HepG2 (cell line): Measurements from ENCODE around the gene TPPP2. TPM values are rescaled to one million over a fixed set of nuclear protein-coding genes. Genes with fewer than 3 reads are reported as not detected.
A peak's percentile ranks its signal among the peaks of the same experiment; 100 is the strongest.

Experiments
- DNMT3B ChIP-seq: conservative IDR thresholded peaks from 2 replicates; pipeline ENCODE4 v1.6.1; 2016; ENCODE audit warnings: missing biosample characterization, control low read depth
- FOSL2 ChIP-seq: sonication (generic); formaldehyde crosslinking; IDR thresholded peaks from 2 replicates; pipeline ENCODE4 v1.4.0; 2020; ENCODE audit warnings: missing genetic modification reagents
- FOXP1 ChIP-seq, 2 experiments: fragments of 450-650 bp in 1 of 2; IDR thresholded peaks; 2 replicates each; pipeline ENCODE4 v1.6.1; 2017 to 2018; ENCODE audit warnings: antibody characterized with exemption in 1 of 2
- JUND ChIP-seq: sonication (generic); formaldehyde crosslinking; IDR thresholded peaks from 2 replicates; pipeline ENCODE4 v1.8.0; 2022; ENCODE audit warnings: mild to moderate bottlenecking, missing genetic modification reagents
- MIER2 ChIP-seq: IDR thresholded peaks from 2 replicates; pipeline ENCODE4 v1.6.1; 2016; ENCODE audit warnings: missing biosample characterization, missing genetic modification reagents
- NCOA1 ChIP-seq: sonication (generic); formaldehyde crosslinking; IDR thresholded peaks from 2 replicates; pipeline ENCODE4 v1.9.0; 2021; ENCODE audit warnings: missing genetic modification reagents
- POLR2AphosphoS5 ChIP-seq: IDR thresholded peaks from 2 replicates; pipeline ENCODE4 v1.6.1; 2012; ENCODE audit warnings: low read depth, low read length
- SAP130 ChIP-seq: IDR thresholded peaks from 2 replicates; pipeline ENCODE4 v1.6.1; 2016; ENCODE audit warnings: low read depth
- SOX13 ChIP-seq, 3 experiments: fragments of 450-650 bp in 1 of 3; sonication (generic) in 1 of 3; formaldehyde crosslinking in 1 of 3; IDR thresholded peaks in 2 of 3; conservative IDR thresholded peaks in 1 of 3; 2 replicates each; pipeline versions ENCODE4 v1.5.0 to v1.6.1; 2016 to 2020; ENCODE audit warnings: antibody characterized with exemption in 1 of 3, mild to moderate bottlenecking in 1 of 3, missing compliant biosample characterization in 1 of 3, missing genetic modification reagents in 1 of 3, moderate library complexity in 1 of 3
- YEATS2 ChIP-seq: sonication (generic); formaldehyde crosslinking; IDR thresholded peaks from 2 replicates; pipeline ENCODE4 v1.4.0; 2020; ENCODE audit warnings: missing genetic modification reagents, borderline replicate concordance
- ZNF260 ChIP-seq: sonication (generic); formaldehyde crosslinking; IDR thresholded peaks from 2 replicates; pipeline ENCODE4 v1.4.0; 2020; ENCODE audit warnings: missing genetic modification reagents, low read depth, mild to moderate bottlenecking, borderline replicate concordance
- ZNF441 ChIP-seq: sonication (generic); formaldehyde crosslinking; IDR thresholded peaks from 2 replicates; pipeline ENCODE4 v1.7.0; 2021; ENCODE audit warnings: missing genetic modification reagents, borderline replicate concordance
- ZNF468 ChIP-seq: sonication (generic); formaldehyde crosslinking; IDR thresholded peaks from 2 replicates; pipeline ENCODE4 v1.8.0; 2022; ENCODE audit warnings: mild to moderate bottlenecking, moderate library complexity, missing genetic modification reagents
- ZNF549 ChIP-seq: sonication (generic); formaldehyde crosslinking; IDR thresholded peaks from 2 replicates; pipeline ENCODE4 v1.5.0; 2020; ENCODE audit warnings: missing genetic modification reagents
- ZNF776 ChIP-seq: sonication (generic); formaldehyde crosslinking; IDR thresholded peaks from 2 replicates; pipeline ENCODE4 v1.4.0; 2020; ENCODE audit warnings: mild to moderate bottlenecking, missing genetic modification reagents
- polyA plus RNA-seq, 8 experiments: library from polyadenylated mRNA; depleted of rRNA in 3 of 8; stranded (reverse) in 7 of 8; unstranded in 1 of 8; fragments of >200 nt; fragmentation: Illumina TruSeq in 4 of 8; extraction: Trizol in 4 of 8; gene quantifications; 2 replicates each; pipeline versions ENCODE4 v1.2.1 to v1.2.3, GENCODE V29; 2011 to 2016; ENCODE audit warnings: low read depth in 4 of 8, missing spikeins in 1 of 8, mixed read lengths in 1 of 8; ENCODE audit not compliant: insufficient read depth in 1 of 8
- total RNA-seq, 5 experiments: library from RNA; depleted of rRNA; stranded (reverse); fragments of >200 nt; fragmentation: Illumina TruSeq; extraction: Trizol; gene quantifications; 2 replicates each; pipeline ENCODE4 v1.2.3, GENCODE V29; 2016; ENCODE audit warnings: low read depth in 1 of 5
- TF ChIP-seq, protein P1 (sequence below): sonication (generic); formaldehyde crosslinking; IDR thresholded peaks from 2 replicates; pipeline ENCODE4 v1.4.0; 2020; ENCODE audit warnings: missing genetic modification reagents, borderline replicate concordance
- TF ChIP-seq, protein P2 (sequence below): sonication (generic); formaldehyde crosslinking; IDR thresholded peaks from 2 replicates; pipeline ENCODE4 v1.4.0; 2020; ENCODE audit warnings: missing genetic modification reagents
- TF ChIP-seq, protein P3 (sequence below): sonication (generic); formaldehyde crosslinking; IDR thresholded peaks from 2 replicates; pipeline ENCODE4 v1.4.0; 2020; ENCODE audit warnings: missing genetic modification reagents, mild to moderate bottlenecking, borderline replicate concordance

The TPPP2 gene
- total and polyA plus RNA-seq, 2 of the 13 experiments (the other 11 are each of a cell fraction or from before 2014, with no cell fraction given): 0.58 to 4.2 TPM

DNA sequence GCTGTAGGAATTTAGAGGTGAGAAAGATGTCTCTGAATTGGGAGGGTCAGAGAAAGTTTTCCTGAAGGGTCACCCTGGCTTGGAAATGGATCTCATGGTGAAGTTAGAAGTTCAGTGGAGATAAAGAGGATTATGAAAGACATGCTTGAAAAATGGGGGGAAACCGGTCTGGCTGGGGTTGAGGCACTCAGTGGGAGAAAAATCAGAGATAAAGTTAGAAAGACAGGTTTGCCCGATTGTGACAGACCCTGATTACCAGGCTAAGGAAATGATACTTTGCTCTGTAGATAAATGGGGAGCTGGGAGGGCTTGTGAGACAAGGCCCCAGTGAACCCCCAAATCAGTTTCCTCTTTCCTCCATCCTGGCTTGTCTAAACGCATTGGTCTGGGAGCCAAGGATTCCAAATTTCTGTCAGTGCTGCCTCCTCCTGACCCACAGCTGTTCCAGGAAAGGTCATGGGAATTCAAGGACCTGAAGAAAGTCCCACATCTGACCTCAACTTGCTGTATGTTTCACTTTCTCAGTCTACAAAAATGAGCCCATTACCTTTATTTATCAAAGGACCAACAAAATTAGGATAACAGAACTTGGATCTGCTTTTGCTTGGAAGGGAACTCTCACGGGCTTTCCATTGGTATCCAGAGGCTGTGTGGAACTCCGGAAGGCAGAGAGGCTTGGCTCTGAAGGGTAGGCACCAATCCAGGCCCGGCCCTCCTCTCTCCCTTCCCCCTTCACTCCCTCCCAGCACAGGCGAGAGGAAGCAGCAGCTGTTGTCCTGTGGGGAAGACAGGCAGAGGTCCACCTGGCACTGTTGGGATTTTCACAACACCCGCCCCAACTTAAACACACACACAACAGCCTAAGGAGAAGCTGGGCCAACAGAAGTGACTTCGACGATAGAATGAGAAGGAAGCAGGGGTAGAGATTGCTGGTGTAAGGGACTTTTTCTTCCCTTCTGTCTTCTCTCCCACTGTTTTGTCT, 8.7 kb downstream of the TPPP2 start (continued):
- TF ChIP-seq, protein P1, sequence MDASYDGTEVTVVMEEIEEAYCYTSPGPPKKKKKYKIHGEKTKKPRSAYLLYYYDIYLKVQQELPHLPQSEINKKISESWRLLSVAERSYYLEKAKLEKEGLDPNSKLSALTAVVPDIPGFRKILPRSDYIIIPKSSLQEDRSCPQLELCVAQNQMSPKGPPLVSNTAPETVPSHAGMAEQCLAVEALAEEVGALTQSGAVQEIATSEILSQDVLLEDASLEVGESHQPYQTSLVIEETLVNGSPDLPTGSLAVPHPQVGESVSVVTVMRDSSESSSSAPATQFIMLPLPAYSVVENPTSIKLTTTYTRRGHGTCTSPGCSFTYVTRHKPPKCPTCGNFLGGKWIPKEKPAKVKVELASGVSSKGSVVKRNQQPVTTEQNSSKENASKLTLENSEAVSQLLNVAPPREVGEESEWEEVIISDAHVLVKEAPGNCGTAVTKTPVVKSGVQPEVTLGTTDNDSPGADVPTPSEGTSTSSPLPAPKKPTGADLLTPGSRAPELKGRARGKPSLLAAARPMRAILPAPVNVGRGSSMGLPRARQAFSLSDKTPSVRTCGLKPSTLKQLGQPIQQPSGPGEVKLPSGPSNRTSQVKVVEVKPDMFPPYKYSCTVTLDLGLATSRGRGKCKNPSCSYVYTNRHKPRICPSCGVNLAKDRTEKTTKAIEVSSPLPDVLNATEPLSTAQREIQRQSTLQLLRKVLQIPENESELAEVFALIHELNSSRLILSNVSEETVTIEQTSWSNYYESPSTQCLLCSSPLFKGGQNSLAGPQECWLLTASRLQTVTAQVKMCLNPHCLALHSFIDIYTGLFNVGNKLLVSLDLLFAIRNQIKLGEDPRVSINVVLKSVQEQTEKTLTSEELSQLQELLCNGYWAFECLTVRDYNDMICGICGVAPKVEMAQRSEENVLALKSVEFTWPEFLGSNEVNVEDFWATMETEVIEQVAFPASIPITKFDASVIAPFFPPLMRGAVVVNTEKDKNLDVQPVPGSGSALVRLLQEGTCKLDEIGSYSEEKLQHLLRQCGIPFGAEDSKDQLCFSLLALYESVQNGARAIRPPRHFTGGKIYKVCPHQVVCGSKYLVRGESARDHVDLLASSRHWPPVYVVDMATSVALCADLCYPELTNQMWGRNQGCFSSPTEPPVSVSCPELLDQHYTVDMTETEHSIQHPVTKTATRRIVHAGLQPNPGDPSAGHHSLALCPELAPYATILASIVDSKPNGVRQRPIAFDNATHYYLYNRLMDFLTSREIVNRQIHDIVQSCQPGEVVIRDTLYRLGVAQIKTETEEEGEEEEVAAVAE (CRISPR knock-in tag): no peak
- TF ChIP-seq SAP130 (CRISPR knock-in tag) (peak; percentile 70; the same call in 1 of the 2 replicates), ZNF260 (no peak), FOXP1 (IDR thresholded peaks at IDR 0.05) (no peak), FOXP1 (CRISPR knock-in tag; IDR thresholded peaks at IDR 0.05) (0 out of 2 replicates have a peak, but pooled peaks have one; percentile 55), MIER2 (CRISPR knock-in tag) (peak; percentile 14; the same call in 1 of the 2 replicates), ZNF776 (CRISPR knock-in tag) (no peak), DNMT3B (CRISPR knock-in tag) (no peak), SOX13 (IDR thresholded peaks at IDR 0.05) (no peak), SOX13 (CRISPR knock-in tag; conservative IDR thresholded peaks at IDR 0.05 in 1 of 2, IDR thresholded peaks at IDR 0.05 in 1 of 2) (peak in 1 of 2 experiments; percentile 19; a peak in 1 of 4 replicates), FOSL2 (0 out of 2 replicates have a peak, but pooled peaks have one; percentile 13), ZNF441 (CRISPR knock-in tag) (no peak; the same call in 1 of the 2 replicates), POLR2AphosphoS5 (peak; percentile 63), JUND (CRISPR knock-in tag) (no peak), YEATS2 (CRISPR knock-in tag) (no peak), ZNF468 (CRISPR knock-in tag) (no peak), NCOA1 (0 out of 2 replicates have a peak, but pooled peaks have one; percentile 54), ZNF549 (CRISPR knock-in tag) (no peak)
- TF ChIP-seq, protein P2, sequence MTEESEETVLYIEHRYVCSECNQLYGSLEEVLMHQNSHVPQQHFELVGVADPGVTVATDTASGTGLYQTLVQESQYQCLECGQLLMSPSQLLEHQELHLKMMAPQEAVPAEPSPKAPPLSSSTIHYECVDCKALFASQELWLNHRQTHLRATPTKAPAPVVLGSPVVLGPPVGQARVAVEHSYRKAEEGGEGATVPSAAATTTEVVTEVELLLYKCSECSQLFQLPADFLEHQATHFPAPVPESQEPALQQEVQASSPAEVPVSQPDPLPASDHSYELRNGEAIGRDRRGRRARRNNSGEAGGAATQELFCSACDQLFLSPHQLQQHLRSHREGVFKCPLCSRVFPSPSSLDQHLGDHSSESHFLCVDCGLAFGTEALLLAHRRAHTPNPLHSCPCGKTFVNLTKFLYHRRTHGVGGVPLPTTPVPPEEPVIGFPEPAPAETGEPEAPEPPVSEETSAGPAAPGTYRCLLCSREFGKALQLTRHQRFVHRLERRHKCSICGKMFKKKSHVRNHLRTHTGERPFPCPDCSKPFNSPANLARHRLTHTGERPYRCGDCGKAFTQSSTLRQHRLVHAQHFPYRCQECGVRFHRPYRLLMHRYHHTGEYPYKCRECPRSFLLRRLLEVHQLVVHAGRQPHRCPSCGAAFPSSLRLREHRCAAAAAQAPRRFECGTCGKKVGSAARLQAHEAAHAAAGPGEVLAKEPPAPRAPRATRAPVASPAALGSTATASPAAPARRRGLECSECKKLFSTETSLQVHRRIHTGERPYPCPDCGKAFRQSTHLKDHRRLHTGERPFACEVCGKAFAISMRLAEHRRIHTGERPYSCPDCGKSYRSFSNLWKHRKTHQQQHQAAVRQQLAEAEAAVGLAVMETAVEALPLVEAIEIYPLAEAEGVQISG (CRISPR knock-in tag): peak; percentile 39; the same call in 1 of the 2 replicates
- TF ChIP-seq, protein P3, sequence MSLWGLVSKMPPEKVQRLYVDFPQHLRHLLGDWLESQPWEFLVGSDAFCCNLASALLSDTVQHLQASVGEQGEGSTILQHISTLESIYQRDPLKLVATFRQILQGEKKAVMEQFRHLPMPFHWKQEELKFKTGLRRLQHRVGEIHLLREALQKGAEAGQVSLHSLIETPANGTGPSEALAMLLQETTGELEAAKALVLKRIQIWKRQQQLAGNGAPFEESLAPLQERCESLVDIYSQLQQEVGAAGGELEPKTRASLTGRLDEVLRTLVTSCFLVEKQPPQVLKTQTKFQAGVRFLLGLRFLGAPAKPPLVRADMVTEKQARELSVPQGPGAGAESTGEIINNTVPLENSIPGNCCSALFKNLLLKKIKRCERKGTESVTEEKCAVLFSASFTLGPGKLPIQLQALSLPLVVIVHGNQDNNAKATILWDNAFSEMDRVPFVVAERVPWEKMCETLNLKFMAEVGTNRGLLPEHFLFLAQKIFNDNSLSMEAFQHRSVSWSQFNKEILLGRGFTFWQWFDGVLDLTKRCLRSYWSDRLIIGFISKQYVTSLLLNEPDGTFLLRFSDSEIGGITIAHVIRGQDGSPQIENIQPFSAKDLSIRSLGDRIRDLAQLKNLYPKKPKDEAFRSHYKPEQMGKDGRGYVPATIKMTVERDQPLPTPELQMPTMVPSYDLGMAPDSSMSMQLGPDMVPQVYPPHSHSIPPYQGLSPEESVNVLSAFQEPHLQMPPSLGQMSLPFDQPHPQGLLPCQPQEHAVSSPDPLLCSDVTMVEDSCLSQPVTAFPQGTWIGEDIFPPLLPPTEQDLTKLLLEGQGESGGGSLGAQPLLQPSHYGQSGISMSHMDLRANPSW (CRISPR knock-in tag): no peak
